Measurements from ENCODE around the gene PELO.

The PELO gene

GRCh38 chr5:52771343-52772039 is 16.2 kb upstream of the PELO start:
- DNase-seq (ENCODE audit: low read depth) = no peak

GRCh38 chr5:52772668-52773067 is 15.0 kb upstream of the PELO start:
- DNase-seq (ENCODE audit: low read depth) = no peak

GRCh38 chr5:52773342-52773741 is 14.4 kb upstream of the PELO start:
- no peak for DNase-seq (ENCODE audit: low read depth)

GRCh38 chr5:52774005-52774410 is 13.7 kb upstream of the PELO start:
- DNase-seq (ENCODE audit: low read depth) = no peak

GRCh38 chr5:52776116-52776515 is 11.6 kb upstream of the PELO start:
- DNase-seq (ENCODE audit: low read depth) = no peak

GRCh38 chr5:52777186-52777585 is 10.5 kb upstream of the PELO start:
- DNase-seq (ENCODE audit: low read depth) = no peak

- no peak for DNase-seq (ENCODE audit: low read depth)
These were observed 8.9 kb upstream of the PELO start for GRCh38 chr5:52778781-52779180.

GRCh38 chr5:52779213-52779612 is 8.5 kb upstream of the PELO start:
- no peak for DNase-seq (ENCODE audit: low read depth)

- DNase-seq (ENCODE audit: low read depth) = peak; percentile 63
These were observed 4.3 kb upstream of the PELO start for GRCh38 chr5:52783226-52783959.

- DNase-seq (ENCODE audit: low read depth) = no peak
These were observed 3.0 kb upstream of the PELO start for GRCh38 chr5:52784737-52785136.

GRCh38 chr5:52786391-52786790 is 1.3 kb upstream of the PELO start:
- DNase-seq (ENCODE audit: low read depth) = no peak

GRCh38 chr5:52786949-52787599 is 642 bp upstream of the PELO start:
- no peak for DNase-seq (ENCODE audit: low read depth)

GRCh38 chr5:52788505-52788821 is 747 bp downstream of the PELO start:
- no peak for DNase-seq (ENCODE audit: low read depth)

GRCh38 chr5:52789378-52789777 is 1.7 kb downstream of the PELO start:
- no peak for DNase-seq (ENCODE audit: low read depth)

- DNase-seq (ENCODE audit: low read depth) = no peak
These were observed 2.1 kb downstream of the PELO start for GRCh38 chr5:52789851-52790250.

- no peak for DNase-seq (ENCODE audit: low read depth)
These were observed 3.6 kb downstream of the PELO start for GRCh38 chr5:52791366-52791765.

- DNase-seq (ENCODE audit: low read depth) = peak; percentile 70
These were observed 6.8 kb downstream of the PELO start for GRCh38 chr5:52794519-52794918.

- no peak for DNase-seq (ENCODE audit: low read depth)
These were observed 8.3 kb downstream of the PELO start for GRCh38 chr5:52796031-52796430.

- no peak for DNase-seq (ENCODE audit: low read depth)
These were observed 8.9 kb downstream of the PELO start for GRCh38 chr5:52796516-52797103.

GRCh38 chr5:52798938-52799337 is 11.2 kb downstream of the PELO start:
- DNase-seq (ENCODE audit: low read depth) = no peak

GRCh38 chr5:52799358-52799982 is 11.8 kb downstream of the PELO start:
- DNase-seq (ENCODE audit: low read depth) = peak; percentile 87

GRCh38 chr5:52799983-52800393 is 12.3 kb downstream of the PELO start:
- peak; percentile 93 for DNase-seq (ENCODE audit: low read depth)
